ENCODE data around the gene DDX49. TPM values are rescaled to one million over a fixed set of nuclear protein-coding genes. Genes with fewer than 3 reads are reported as not detected.

DDX49 gene
- total RNA-seq, 2 experiments from 2014 or later = 63.7 to 82.4 TPM

- Histone ChIP-seq H3K36me3 (ENCODE audit: insufficient read depth, low read length) (peaks cover 29% of the 10 kb centered on the region), H3K4me2 (ENCODE audit: low read length) (no peak overlapping the region), H3K79me2 (ENCODE audit: insufficient read depth, low read depth, low read length) (peaks cover 3% of the 10 kb centered on the region; the same call in 1 of the 2 replicates), H3K9me2 (ENCODE audit: insufficient read depth, low read length) (no peaks in the 10 kb centered on the region), H3K9me3 (ENCODE audit: low read length) (no peaks in the 10 kb centered on the region), H2AFZ (ENCODE audit: low read length) (no peak overlapping the region), H4K20me1 (ENCODE audit: insufficient read depth, low read length) (peaks cover 8% of the 10 kb centered on the region; the same call in 1 of the 2 replicates), H3K4me1 (ENCODE audit: insufficient read depth, low read length, poor library complexity, severe bottlenecking) (peaks cover 12% of the 10 kb centered on the region), H3K4me3 (ENCODE audit: low read depth, low read length, poor library complexity, severe bottlenecking) (no peak overlapping the region), H3K27ac (ENCODE audit: low read depth, low read length, poor library complexity, severe bottlenecking) (no peak overlapping the region)
- CTCF ChIA-PET (ENCODE audit: unreplicated experiment) = no interaction called here
- BruUV-seq (replicated peaks) = no TSS peak
- POLR2A ChIA-PET = interaction anchor here (0.8 to 0.9 kb wide), 2 partner anchors 10 to 49 kb away, joined by 3 to 4 read pairs; partner anchors contain the start of genes COPE and DDX49
- no peak for TF ChIP-seq EZH2phosphoT487 (IDR thresholded peaks at IDR 0.05; ENCODE audit: borderline replicate concordance, low read depth, low read length)
- TF ChIP-seq CTCF (conservative IDR thresholded peaks at IDR 0.05; ENCODE audit: low read length) = no peak
- intact Hi-C loops (cut with micrococcal nuclease; ENCODE audit: unreplicated experiment) = no loop called here
- no peak for DNase-seq (ENCODE audit: low spot score)
Observed at GRCh38 chr19:18870531-18871172, 48.9 kb upstream of the DDX49 start.

- POLR2A ChIA-PET = interaction anchor here (0.8 to 0.9 kb wide), 2 partner anchors 9 to 48 kb away, joined by 3 to 4 read pairs; partner anchors contain the start of genes COPE and DDX49
- no peaks in the 10 kb centered on the region for H3K9me3 ChIP-seq (ENCODE audit: low read length)
Observed at GRCh38 chr19:18871543-18871942, 48.0 kb upstream of the DDX49 start.

More at GRCh38 chr19:18871543-18871942, 48.0 kb upstream of the DDX49 start:
- TF ChIP-seq EZH2phosphoT487 (IDR thresholded peaks at IDR 0.05; ENCODE audit: borderline replicate concordance, low read depth, low read length) = no peak
- no peak for TF ChIP-seq CTCF (conservative IDR thresholded peaks at IDR 0.05; ENCODE audit: low read length)
- Histone ChIP-seq H4K20me1 (ENCODE audit: insufficient read depth, low read length) (peaks cover 8% of the 10 kb centered on the region; the same call in 1 of the 2 replicates), H3K4me2 (ENCODE audit: low read length) (no peak overlapping the region), H3K27ac (ENCODE audit: low read depth, low read length, poor library complexity, severe bottlenecking) (no peak overlapping the region), H3K9me2 (ENCODE audit: insufficient read depth, low read length) (no peaks in the 10 kb centered on the region), H3K4me1 (ENCODE audit: insufficient read depth, low read length, poor library complexity, severe bottlenecking) (peaks cover 4% of the 10 kb centered on the region), H3K79me2 (ENCODE audit: insufficient read depth, low read depth, low read length) (peaks cover 3% of the 10 kb centered on the region; the same call in 1 of the 2 replicates), H3K36me3 (ENCODE audit: insufficient read depth, low read length) (peaks cover 20% of the 10 kb centered on the region), H3K4me3 (ENCODE audit: low read depth, low read length, poor library complexity, severe bottlenecking) (no peak overlapping the region), H2AFZ (ENCODE audit: low read length) (no peak overlapping the region)
- CTCF ChIA-PET (ENCODE audit: unreplicated experiment) = no interaction called here
- no TSS peak for BruUV-seq (replicated peaks)
- intact Hi-C loops (cut with micrococcal nuclease; ENCODE audit: unreplicated experiment) = no loop called here
- DNase-seq (ENCODE audit: low spot score) = no peak

Data from OCI-LY7 (cell line).